Measurements from ENCODE around the gene COL27A1.

COL27A1 gene

GRCh38 chr9:114258218-114258617 lies 102.9 kb downstream of the COL27A1 start:
- no peaks in the 10 kb centered on the region for H3K4me1 ChIP-seq (ENCODE audit: control insufficient read depth, low read depth, low read length)
- H3K27ac ChIP-seq (ENCODE audit: low read length): no peak overlapping the region
- H3K4me3 ChIP-seq (ENCODE audit: low read length): no peak overlapping the region
- no peaks in the 10 kb centered on the region for H3K27me3 ChIP-seq (ENCODE audit: control insufficient read depth, insufficient read depth, low read length)
- H3K36me3 ChIP-seq (ENCODE audit: control insufficient read depth, low read depth, low read length): no peaks in the 10 kb centered on the region
- H3K9ac ChIP-seq (ENCODE audit: low read length): no peak overlapping the region
- H3K9me3 ChIP-seq (ENCODE audit: control insufficient read depth, low read depth, low read length): no peaks in the 10 kb centered on the region

- Histone ChIP-seq H3K4me3 (ENCODE audit: low read length) (no peak overlapping the region), H3K4me1 (ENCODE audit: control insufficient read depth, low read depth, low read length) (no peaks in the 10 kb centered on the region), H3K27ac (ENCODE audit: low read length) (no peak overlapping the region), H3K27me3 (ENCODE audit: control insufficient read depth, insufficient read depth, low read length) (no peaks in the 10 kb centered on the region), H3K9ac (ENCODE audit: low read length) (no peak overlapping the region), H3K9me3 (ENCODE audit: control insufficient read depth, low read depth, low read length) (no peaks in the 10 kb centered on the region), H3K36me3 (ENCODE audit: control insufficient read depth, low read depth, low read length) (no peaks in the 10 kb centered on the region)
Measured at GRCh38 chr9:114258866-114259797, 103.8 kb downstream of the COL27A1 start.

GRCh38 chr9:114259798-114260523 lies 104.6 kb downstream of the COL27A1 start:
- no peaks in the 10 kb centered on the region for H3K4me1 ChIP-seq (ENCODE audit: control insufficient read depth, low read depth, low read length)
- H3K4me3 ChIP-seq (ENCODE audit: low read length): no peak overlapping the region
- no peak overlapping the region for H3K27ac ChIP-seq (ENCODE audit: low read length)
- no peaks in the 10 kb centered on the region for H3K36me3 ChIP-seq (ENCODE audit: control insufficient read depth, low read depth, low read length)
- H3K9me3 ChIP-seq (ENCODE audit: control insufficient read depth, low read depth, low read length): no peaks in the 10 kb centered on the region
- H3K9ac ChIP-seq (ENCODE audit: low read length): no peak overlapping the region
- no peaks in the 10 kb centered on the region for H3K27me3 ChIP-seq (ENCODE audit: control insufficient read depth, insufficient read depth, low read length)

GRCh38 chr9:114261026-114261425 lies 105.7 kb downstream of the COL27A1 start:
- no peaks in the 10 kb centered on the region for H3K9me3 ChIP-seq (ENCODE audit: control insufficient read depth, low read depth, low read length)
- H3K4me3 ChIP-seq (ENCODE audit: low read length): no peak overlapping the region
- no peak overlapping the region for H3K27ac ChIP-seq (ENCODE audit: low read length)
- H3K27me3 ChIP-seq (ENCODE audit: control insufficient read depth, insufficient read depth, low read length): no peaks in the 10 kb centered on the region
- H3K36me3 ChIP-seq (ENCODE audit: control insufficient read depth, low read depth, low read length): no peaks in the 10 kb centered on the region
- H3K9ac ChIP-seq (ENCODE audit: low read length): no peak overlapping the region
- no peaks in the 10 kb centered on the region for H3K4me1 ChIP-seq (ENCODE audit: control insufficient read depth, low read depth, low read length)

GRCh38 chr9:114261987-114262386 lies 106.7 kb downstream of the COL27A1 start:
- no peaks in the 10 kb centered on the region for H3K36me3 ChIP-seq (ENCODE audit: control insufficient read depth, low read depth, low read length)
- H3K4me3 ChIP-seq (ENCODE audit: low read length): no peak overlapping the region
- H3K27ac ChIP-seq (ENCODE audit: low read length): no peak overlapping the region
- no peaks in the 10 kb centered on the region for H3K27me3 ChIP-seq (ENCODE audit: control insufficient read depth, insufficient read depth, low read length)
- H3K9me3 ChIP-seq (ENCODE audit: control insufficient read depth, low read depth, low read length): no peaks in the 10 kb centered on the region
- H3K9ac ChIP-seq (ENCODE audit: low read length): no peak overlapping the region
- no peaks in the 10 kb centered on the region for H3K4me1 ChIP-seq (ENCODE audit: control insufficient read depth, low read depth, low read length)

- Histone ChIP-seq H3K27me3 (ENCODE audit: control insufficient read depth, insufficient read depth, low read length) (no peaks in the 10 kb centered on the region), H3K9me3 (ENCODE audit: control insufficient read depth, low read depth, low read length) (no peaks in the 10 kb centered on the region), H3K4me3 (ENCODE audit: low read length) (no peak overlapping the region), H3K4me1 (ENCODE audit: control insufficient read depth, low read depth, low read length) (no peaks in the 10 kb centered on the region), H3K36me3 (ENCODE audit: control insufficient read depth, low read depth, low read length) (no peaks in the 10 kb centered on the region), H3K9ac (ENCODE audit: low read length) (no peak overlapping the region), H3K27ac (ENCODE audit: low read length) (no peak overlapping the region)
Measured at GRCh38 chr9:114263853-114264510, 108.6 kb downstream of the COL27A1 start.

- H3K27ac ChIP-seq (ENCODE audit: low read length): no peak overlapping the region
- no peaks in the 10 kb centered on the region for H3K36me3 ChIP-seq (ENCODE audit: control insufficient read depth, low read depth, low read length)
- no peaks in the 10 kb centered on the region for H3K4me1 ChIP-seq (ENCODE audit: control insufficient read depth, low read depth, low read length)
- H3K9me3 ChIP-seq (ENCODE audit: control insufficient read depth, low read depth, low read length): no peaks in the 10 kb centered on the region
- H3K4me3 ChIP-seq (ENCODE audit: low read length): no peak overlapping the region
- H3K27me3 ChIP-seq (ENCODE audit: control insufficient read depth, insufficient read depth, low read length): no peaks in the 10 kb centered on the region
- no peak overlapping the region for H3K9ac ChIP-seq (ENCODE audit: low read length)
Measured at GRCh38 chr9:114264806-114265550, 109.6 kb downstream of the COL27A1 start.

- no peak overlapping the region for H3K27ac ChIP-seq (ENCODE audit: low read length)
- no peak overlapping the region for H3K4me3 ChIP-seq (ENCODE audit: low read length)
- no peaks in the 10 kb centered on the region for H3K4me1 ChIP-seq (ENCODE audit: control insufficient read depth, low read depth, low read length)
- no peak overlapping the region for H3K9ac ChIP-seq (ENCODE audit: low read length)
- H3K9me3 ChIP-seq (ENCODE audit: control insufficient read depth, low read depth, low read length): no peaks in the 10 kb centered on the region
- no peaks in the 10 kb centered on the region for H3K27me3 ChIP-seq (ENCODE audit: control insufficient read depth, insufficient read depth, low read length)
- no peaks in the 10 kb centered on the region for H3K36me3 ChIP-seq (ENCODE audit: control insufficient read depth, low read depth, low read length)
Measured at GRCh38 chr9:114266969-114267368, 111.6 kb downstream of the COL27A1 start.

GRCh38 chr9:114269023-114269422 lies 113.7 kb downstream of the COL27A1 start:
- Histone ChIP-seq H3K4me1 (ENCODE audit: control insufficient read depth, low read depth, low read length) (no peaks in the 10 kb centered on the region), H3K9ac (ENCODE audit: low read length) (no peak overlapping the region), H3K36me3 (ENCODE audit: control insufficient read depth, low read depth, low read length) (no peaks in the 10 kb centered on the region), H3K4me3 (ENCODE audit: low read length) (no peak overlapping the region), H3K27ac (ENCODE audit: low read length) (no peak overlapping the region), H3K9me3 (ENCODE audit: control insufficient read depth, low read depth, low read length) (no peaks in the 10 kb centered on the region), H3K27me3 (ENCODE audit: control insufficient read depth, insufficient read depth, low read length) (no peaks in the 10 kb centered on the region)

- Histone ChIP-seq H3K27me3 (ENCODE audit: control insufficient read depth, insufficient read depth, low read length) (no peaks in the 10 kb centered on the region), H3K4me3 (ENCODE audit: low read length) (no peak overlapping the region), H3K9me3 (ENCODE audit: control insufficient read depth, low read depth, low read length) (no peaks in the 10 kb centered on the region), H3K4me1 (ENCODE audit: control insufficient read depth, low read depth, low read length) (no peaks in the 10 kb centered on the region), H3K36me3 (ENCODE audit: control insufficient read depth, low read depth, low read length) (no peaks in the 10 kb centered on the region), H3K9ac (ENCODE audit: low read length) (no peak overlapping the region), H3K27ac (ENCODE audit: low read length) (no peak overlapping the region)
Measured at GRCh38 chr9:114270120-114270975, 115.0 kb downstream of the COL27A1 start.

Measured in iPS-18a (cell line).